Tibial artery (tissue), 4 donors: ENCODE measurements around the gene EXT2.

ENCODE experiments used
- DNase-seq, 2 donors: peaks; one replicate each; pipeline ENCODE4 v3.0.0-alpha.2; 2019
- H3K27ac ChIP-seq, 2 donors: fragments of 200-600 bp; sonication (generic) in 1 of 2; 1 replicate in 1 of 2; 2 replicates in 1 of 2; pipeline ENCODE4 v1.5.1; 2018 to 2019; ENCODE audit warnings: mild to moderate bottlenecking in 1 of 2
- H3K27me3 ChIP-seq, 2 donors: fragments of 200-600 bp; sonication (generic) in 1 of 2; one replicate each; pipeline versions ENCODE4 v1.5.1 to v1.6.0; 2016 to 2019
- H3K36me3 ChIP-seq, 3 donors: fragments of 200-600 bp; sonication (generic) in 2 of 3; one replicate each; pipeline ENCODE4 v1.5.1; 2016 to 2019; ENCODE audit warnings: mild to moderate bottlenecking in 2 of 3
- H3K4me1 ChIP-seq, 4 donors: fragments of 200-600 bp; sonication (generic) in 2 of 4; 1 replicate in 3 of 4; 2 replicates in 1 of 4; pipeline ENCODE4 v1.5.1; 2016 to 2019
- H3K4me3 ChIP-seq, 2 donors: fragments of 200-600 bp; sonication (generic) in 1 of 2; 1 replicate in 1 of 2; 2 replicates in 1 of 2; pipeline ENCODE4 v1.5.1; 2018 to 2019; ENCODE audit warnings: mild to moderate bottlenecking in 2 of 2
- H3K9me3 ChIP-seq, 3 donors: fragments of 200-600 bp; sonication (generic) in 1 of 3; one replicate each; pipeline ENCODE4 v1.5.1; 2016 to 2019
- CTCF ChIP-seq, 2 experiments: fragments of 200-600 bp in 1 of 2; fragments of 450-650 bp in 1 of 2; IDR thresholded peaks; one replicate each; pipeline ENCODE4 v1.5.1; 2017 to 2019; ENCODE audit warnings: antibody characterized with exemption in 2 of 2, mild to moderate bottlenecking in 1 of 2, moderate library complexity in 1 of 2
- intact Hi-C: fragments of 100-400 bp; cut with DNase I; formaldehyde crosslinking; loops from one replicate; pipeline ENCODE4 v1.15.0; 2023; ENCODE audit warnings: low total_unique reads

EXT2 gene

GRCh38 chr11:44176546-44177213 lies 81.2 kb downstream of the EXT2 start:
- H3K4me1 ChIP-seq = peaks cover 0 to 9% (median 0%) of the 10 kb centered on the region in 4 donors
- no peaks in the 10 kb centered on the region for H3K27me3 ChIP-seq
- no peaks in the 10 kb centered on the region for H3K9me3 ChIP-seq
- no peak overlapping the region for H3K27ac ChIP-seq
- no peak overlapping the region for H3K4me3 ChIP-seq
- intact Hi-C loops = no loop called here
- no peak for TF ChIP-seq CTCF (IDR thresholded peaks at IDR 0.05)
- peaks cover 4 to 17% (median 5%) of the 10 kb centered on the region in 3 donors for H3K36me3 ChIP-seq
- no peak for DNase-seq

GRCh38 chr11:44177905-44178304 lies 82.4 kb downstream of the EXT2 start:
- TF ChIP-seq CTCF (IDR thresholded peaks at IDR 0.05) = no peak
- Histone ChIP-seq H3K4me3 (no peak overlapping the region), H3K36me3 (peaks cover 0 to 5% (median 4%) of the 10 kb centered on the region in 3 donors), H3K27ac (no peak overlapping the region), H3K9me3 (no peaks in the 10 kb centered on the region), H3K4me1 (peaks cover 0 to 9% (median 0%) of the 10 kb centered on the region in 4 donors), H3K27me3 (no peaks in the 10 kb centered on the region)
- DNase-seq = no peak
- intact Hi-C loops = no loop called here

- H3K4me3 ChIP-seq = no peak overlapping the region
- peaks cover 0 to 4% (median 0%) of the 10 kb centered on the region in 3 donors for H3K36me3 ChIP-seq
- no peaks in the 10 kb centered on the region for H3K27me3 ChIP-seq
- H3K4me1 ChIP-seq = peaks cover 0 to 9% (median 0%) of the 10 kb centered on the region in 4 donors
- H3K9me3 ChIP-seq = no peaks in the 10 kb centered on the region
- no peak overlapping the region for H3K27ac ChIP-seq
- DNase-seq = no peak
- intact Hi-C loops = no loop called here
- no peak for TF ChIP-seq CTCF (IDR thresholded peaks at IDR 0.05)
These were observed 82.9 kb downstream of the EXT2 start for GRCh38 chr11:44178381-44178780.

- Histone ChIP-seq H3K4me1 (peaks cover 0 to 9% (median 0%) of the 10 kb centered on the region in 4 donors), H3K36me3 (no peaks in the 10 kb centered on the region), H3K27ac (no peak overlapping the region), H3K4me3 (no peak overlapping the region), H3K9me3 (no peaks in the 10 kb centered on the region), H3K27me3 (no peaks in the 10 kb centered on the region)
- intact Hi-C loops = no loop called here
- DNase-seq = no peak
- no peak for TF ChIP-seq CTCF (IDR thresholded peaks at IDR 0.05)
These were observed 83.7 kb downstream of the EXT2 start for GRCh38 chr11:44179173-44179572.

GRCh38 chr11:44180107-44180506 lies 84.6 kb downstream of the EXT2 start:
- DNase-seq = no peak
- H3K36me3 ChIP-seq = no peaks in the 10 kb centered on the region
- no peaks in the 10 kb centered on the region for H3K27me3 ChIP-seq
- no peaks in the 10 kb centered on the region for H3K9me3 ChIP-seq
- H3K4me1 ChIP-seq = peaks cover 0 to 16% (median 0%) of the 10 kb centered on the region in 4 donors
- H3K4me3 ChIP-seq = no peak overlapping the region
- intact Hi-C loops = no loop called here
- no peak for TF ChIP-seq CTCF (IDR thresholded peaks at IDR 0.05)
- no peak overlapping the region for H3K27ac ChIP-seq
